ENCODE measurements around the gene ADGRF3.

The ADGRF3 gene

GRCh38 chr2:26349690-26350089 is 3.1 kb upstream of the ADGRF3 start:
- peak; percentile 72 for DNase-seq (ENCODE audit: low read depth)
- TF ChIP-seq CTCF (IDR thresholded peaks at IDR 0.05; ENCODE audit: insufficient read depth, low read depth, low read length, missing control alignments): no peak
- no peak overlapping the region for H3K4me3 ChIP-seq (ENCODE audit: low read length)

- no peak for DNase-seq (ENCODE audit: low read depth)
- H3K4me3 ChIP-seq (ENCODE audit: low read length): peak overlapping the region; percentile 89
- TF ChIP-seq CTCF (IDR thresholded peaks at IDR 0.05; ENCODE audit: insufficient read depth, low read depth, low read length, missing control alignments): no peak
These were observed 787 bp upstream of the ADGRF3 start for GRCh38 chr2:26347286-26347865.

- H3K4me3 ChIP-seq (ENCODE audit: low read length): peak within 1 kb of the TSS; percentile 89
- no peak for TF ChIP-seq CTCF (IDR thresholded peaks at IDR 0.05; ENCODE audit: insufficient read depth, low read depth, low read length, missing control alignments)
- DNase-seq (ENCODE audit: low read depth): peak; percentile 99
These were observed 790 bp downstream of the ADGRF3 start, which contains the start of gene SELENOI for GRCh38 chr2:26345545-26346453. SELENOI (plus strand) TSS chr2:26346143; CDS start chr2:26346233, 90 bp downstream.

- DNase-seq (ENCODE audit: low read depth): no peak
- peak overlapping the region; percentile 89 for H3K4me3 ChIP-seq (ENCODE audit: low read length)
- TF ChIP-seq CTCF (IDR thresholded peaks at IDR 0.05; ENCODE audit: insufficient read depth, low read depth, low read length, missing control alignments): no peak
These were observed 1.4 kb downstream of the ADGRF3 start for GRCh38 chr2:26345283-26345544.

- peak; percentile 84 for DNase-seq (ENCODE audit: low read depth)
- TF ChIP-seq CTCF (IDR thresholded peaks at IDR 0.05; ENCODE audit: insufficient read depth, low read depth, low read length, missing control alignments): no peak
- peak overlapping the region; percentile 89 for H3K4me3 ChIP-seq (ENCODE audit: low read length)
These were observed 1.9 kb downstream of the ADGRF3 start for GRCh38 chr2:26344581-26345282.

- no peak for TF ChIP-seq CTCF (IDR thresholded peaks at IDR 0.05; ENCODE audit: insufficient read depth, low read depth, low read length, missing control alignments)
- DNase-seq (ENCODE audit: low read depth): no peak
These were observed 5.8 kb downstream of the ADGRF3 start for GRCh38 chr2:26340831-26341230.

More at GRCh38 chr2:26340831-26341230, 5.8 kb downstream of the ADGRF3 start:
- no peak overlapping the region for H3K4me3 ChIP-seq (ENCODE audit: low read length)

Measured in epithelial cell of esophagus (primary cell).